ENCODE data around the gene RHOU. TPM values are rescaled to one million over a fixed set of nuclear protein-coding genes. Genes with fewer than 3 reads are reported as not detected.

Gene RHOU
- total and polyA plus RNA-seq, 2 experiments from 2014 or later = 0.95 to 4.4 TPM

DNA sequence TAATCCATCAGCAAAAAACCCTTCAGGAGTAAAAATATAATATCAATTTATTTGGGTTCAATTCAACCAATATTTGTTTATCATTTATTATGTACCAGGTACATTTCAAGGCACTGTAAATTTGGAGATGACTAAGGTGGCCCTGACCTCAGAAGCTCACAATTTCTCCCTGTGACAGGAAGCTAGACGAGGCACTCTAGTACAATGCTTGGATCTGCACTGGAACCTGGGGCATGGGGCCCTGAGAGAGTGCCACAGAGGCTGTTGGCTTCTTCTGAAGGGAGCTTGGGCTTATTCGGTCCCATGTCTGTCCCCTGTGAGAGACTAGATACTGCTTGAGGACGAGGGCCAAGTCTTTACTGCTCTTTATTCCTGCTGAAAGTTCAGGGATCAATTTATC is 31.5 kb downstream of the RHOU start (continued):
- TF ChIP-seq, protein P1, sequence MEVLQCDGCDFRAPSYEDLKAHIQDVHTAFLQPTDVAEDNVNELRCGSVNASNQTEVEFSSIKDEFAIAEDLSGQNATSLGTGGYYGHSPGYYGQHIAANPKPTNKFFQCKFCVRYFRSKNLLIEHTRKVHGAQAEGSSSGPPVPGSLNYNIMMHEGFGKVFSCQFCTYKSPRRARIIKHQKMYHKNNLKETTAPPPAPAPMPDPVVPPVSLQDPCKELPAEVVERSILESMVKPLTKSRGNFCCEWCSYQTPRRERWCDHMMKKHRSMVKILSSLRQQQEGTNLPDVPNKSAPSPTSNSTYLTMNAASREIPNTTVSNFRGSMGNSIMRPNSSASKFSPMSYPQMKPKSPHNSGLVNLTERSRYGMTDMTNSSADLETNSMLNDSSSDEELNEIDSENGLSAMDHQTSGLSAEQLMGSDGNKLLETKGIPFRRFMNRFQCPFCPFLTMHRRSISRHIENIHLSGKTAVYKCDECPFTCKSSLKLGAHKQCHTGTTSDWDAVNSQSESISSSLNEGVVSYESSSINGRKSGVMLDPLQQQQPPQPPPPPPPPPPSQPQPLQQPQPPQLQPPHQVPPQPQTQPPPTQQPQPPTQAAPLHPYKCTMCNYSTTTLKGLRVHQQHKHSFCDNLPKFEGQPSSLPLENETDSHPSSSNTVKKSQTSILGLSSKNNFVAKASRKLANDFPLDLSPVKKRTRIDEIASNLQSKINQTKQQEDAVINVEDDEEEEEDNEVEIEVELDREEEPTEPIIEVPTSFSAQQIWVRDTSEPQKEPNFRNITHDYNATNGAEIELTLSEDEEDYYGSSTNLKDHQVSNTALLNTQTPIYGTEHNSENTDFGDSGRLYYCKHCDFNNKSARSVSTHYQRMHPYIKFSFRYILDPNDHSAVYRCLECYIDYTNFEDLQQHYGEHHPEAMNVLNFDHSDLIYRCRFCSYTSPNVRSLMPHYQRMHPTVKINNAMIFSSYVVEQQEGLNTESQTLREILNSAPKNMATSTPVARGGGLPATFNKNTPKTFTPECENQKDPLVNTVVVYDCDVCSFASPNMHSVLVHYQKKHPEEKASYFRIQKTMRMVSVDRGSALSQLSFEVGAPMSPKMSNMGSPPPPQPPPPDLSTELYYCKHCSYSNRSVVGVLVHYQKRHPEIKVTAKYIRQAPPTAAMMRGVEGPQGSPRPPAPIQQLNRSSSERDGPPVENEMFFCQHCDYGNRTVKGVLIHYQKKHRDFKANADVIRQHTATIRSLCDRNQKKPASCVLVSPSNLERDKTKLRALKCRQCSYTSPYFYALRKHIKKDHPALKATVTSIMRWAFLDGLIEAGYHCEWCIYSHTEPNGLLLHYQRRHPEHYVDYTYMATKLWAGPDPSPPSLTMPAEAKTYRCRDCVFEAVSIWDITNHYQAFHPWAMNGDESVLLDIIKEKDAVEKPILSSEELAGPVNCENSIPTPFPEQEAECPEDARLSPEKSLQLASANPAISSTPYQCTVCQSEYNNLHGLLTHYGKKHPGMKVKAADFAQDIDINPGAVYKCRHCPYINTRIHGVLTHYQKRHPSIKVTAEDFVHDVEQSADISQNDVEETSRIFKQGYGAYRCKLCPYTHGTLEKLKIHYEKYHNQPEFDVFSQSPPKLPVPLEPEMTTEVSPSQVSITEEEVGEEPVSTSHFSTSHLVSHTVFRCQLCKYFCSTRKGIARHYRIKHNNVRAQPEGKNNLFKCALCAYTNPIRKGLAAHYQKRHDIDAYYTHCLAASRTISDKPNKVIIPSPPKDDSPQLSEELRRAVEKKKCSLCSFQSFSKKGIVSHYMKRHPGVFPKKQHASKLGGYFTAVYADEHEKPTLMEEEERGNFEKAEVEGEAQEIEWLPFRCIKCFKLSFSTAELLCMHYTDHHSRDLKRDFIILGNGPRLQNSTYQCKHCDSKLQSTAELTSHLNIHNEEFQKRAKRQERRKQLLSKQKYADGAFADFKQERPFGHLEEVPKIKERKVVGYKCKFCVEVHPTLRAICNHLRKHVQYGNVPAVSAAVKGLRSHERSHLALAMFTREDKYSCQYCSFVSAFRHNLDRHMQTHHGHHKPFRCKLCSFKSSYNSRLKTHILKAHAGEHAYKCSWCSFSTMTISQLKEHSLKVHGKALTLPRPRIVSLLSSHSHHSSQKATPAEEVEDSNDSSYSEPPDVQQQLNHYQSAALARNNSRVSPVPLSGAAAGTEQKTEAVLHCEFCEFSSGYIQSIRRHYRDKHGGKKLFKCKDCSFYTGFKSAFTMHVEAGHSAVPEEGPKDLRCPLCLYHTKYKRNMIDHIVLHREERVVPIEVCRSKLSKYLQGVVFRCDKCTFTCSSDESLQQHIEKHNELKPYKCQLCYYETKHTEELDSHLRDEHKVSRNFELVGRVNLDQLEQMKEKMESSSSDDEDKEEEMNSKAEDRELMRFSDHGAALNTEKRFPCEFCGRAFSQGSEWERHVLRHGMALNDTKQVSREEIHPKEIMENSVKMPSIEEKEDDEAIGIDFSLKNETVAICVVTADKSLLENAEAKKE (CRISPR knock-in tag; IDR thresholded peaks at IDR 0.05) = no peak
- no peak for TF ChIP-seq ZNF331 (CRISPR knock-in tag; IDR thresholded peaks at IDR 0.05; ENCODE audit: low read depth)
- TF ChIP-seq JUNB (IDR thresholded peaks at IDR 0.05; ENCODE audit: unreplicated experiment) = no peak
- TF ChIP-seq, protein P2, sequence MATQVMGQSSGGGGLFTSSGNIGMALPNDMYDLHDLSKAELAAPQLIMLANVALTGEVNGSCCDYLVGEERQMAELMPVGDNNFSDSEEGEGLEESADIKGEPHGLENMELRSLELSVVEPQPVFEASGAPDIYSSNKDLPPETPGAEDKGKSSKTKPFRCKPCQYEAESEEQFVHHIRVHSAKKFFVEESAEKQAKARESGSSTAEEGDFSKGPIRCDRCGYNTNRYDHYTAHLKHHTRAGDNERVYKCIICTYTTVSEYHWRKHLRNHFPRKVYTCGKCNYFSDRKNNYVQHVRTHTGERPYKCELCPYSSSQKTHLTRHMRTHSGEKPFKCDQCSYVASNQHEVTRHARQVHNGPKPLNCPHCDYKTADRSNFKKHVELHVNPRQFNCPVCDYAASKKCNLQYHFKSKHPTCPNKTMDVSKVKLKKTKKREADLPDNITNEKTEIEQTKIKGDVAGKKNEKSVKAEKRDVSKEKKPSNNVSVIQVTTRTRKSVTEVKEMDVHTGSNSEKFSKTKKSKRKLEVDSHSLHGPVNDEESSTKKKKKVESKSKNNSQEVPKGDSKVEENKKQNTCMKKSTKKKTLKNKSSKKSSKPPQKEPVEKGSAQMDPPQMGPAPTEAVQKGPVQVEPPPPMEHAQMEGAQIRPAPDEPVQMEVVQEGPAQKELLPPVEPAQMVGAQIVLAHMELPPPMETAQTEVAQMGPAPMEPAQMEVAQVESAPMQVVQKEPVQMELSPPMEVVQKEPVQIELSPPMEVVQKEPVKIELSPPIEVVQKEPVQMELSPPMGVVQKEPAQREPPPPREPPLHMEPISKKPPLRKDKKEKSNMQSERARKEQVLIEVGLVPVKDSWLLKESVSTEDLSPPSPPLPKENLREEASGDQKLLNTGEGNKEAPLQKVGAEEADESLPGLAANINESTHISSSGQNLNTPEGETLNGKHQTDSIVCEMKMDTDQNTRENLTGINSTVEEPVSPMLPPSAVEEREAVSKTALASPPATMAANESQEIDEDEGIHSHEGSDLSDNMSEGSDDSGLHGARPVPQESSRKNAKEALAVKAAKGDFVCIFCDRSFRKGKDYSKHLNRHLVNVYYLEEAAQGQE (IDR thresholded peaks at IDR 0.05; ENCODE audit: unreplicated experiment) = no peak
- no peak for TF ChIP-seq POLR2AphosphoS5 (IDR thresholded peaks at IDR 0.05; ENCODE audit: low read depth)
- TF ChIP-seq CREB1 (CRISPR knock-in tag; IDR thresholded peaks at IDR 0.05; ENCODE audit: low read depth) = no peak
- no peak for TF ChIP-seq ZNF114 (CRISPR knock-in tag; IDR thresholded peaks at IDR 0.05)
